Vagina (tissue), 2 donors: ENCODE measurements around the gene TMEM237. TPM values are rescaled to one million over a fixed set of nuclear protein-coding genes. Genes with fewer than 3 reads are reported as not detected.

Experiments
- DNase-seq, 2 donors: peaks; one replicate each; pipeline ENCODE4 v3.0.0-alpha.2; 2017; ENCODE audit errors: extremely low spot score in 2 of 2
- H3K27ac ChIP-seq: fragments of 200-600 bp; sonication (generic); one replicate; pipeline ENCODE4 v1.5.1; 2019
- H3K27me3 ChIP-seq: fragments of 200-600 bp; sonication (generic); one replicate; pipeline ENCODE4 v1.5.1; 2019
- H3K36me3 ChIP-seq, 2 donors: fragments of 200-600 bp; sonication (generic); one replicate each; pipeline ENCODE4 v1.5.1; 2017 to 2019
- H3K4me1 ChIP-seq: fragments of 200-600 bp; sonication (generic); one replicate; pipeline ENCODE4 v1.5.1; 2019
- H3K4me3 ChIP-seq, 2 donors: fragments of 200-600 bp; sonication (generic); 1 replicate in 1 of 2; 2 replicates in 1 of 2; pipeline ENCODE4 v1.5.1; 2016 to 2019
- H3K9me3 ChIP-seq: fragments of 200-600 bp; sonication (generic); one replicate; pipeline ENCODE4 v1.5.1; 2019
- CTCF ChIP-seq, 3 experiments: fragments of 450-650 bp in 2 of 3; fragments of 200-600 bp in 1 of 3; sonication (generic) in 1 of 3; IDR thresholded peaks; one replicate each; pipeline ENCODE4 v1.5.1; 2017 to 2019; ENCODE audit warnings: antibody characterized with exemption in 3 of 3, mild to moderate bottlenecking in 2 of 3, moderate library complexity in 2 of 3
- POLR2A ChIP-seq, 2 donors: fragments of 450-650 bp; IDR thresholded peaks; one replicate each; pipeline ENCODE4 v1.6.1; 2017; ENCODE audit warnings: antibody characterized with exemption in 2 of 2, mild to moderate bottlenecking in 2 of 2, moderate library complexity in 2 of 2
- POLR2AphosphoS5 ChIP-seq, 2 donors: sonication (generic); formaldehyde crosslinking; IDR thresholded peaks; one replicate each; pipeline ENCODE4 v1.9.0; 2017; ENCODE audit warnings: antibody characterized with exemption in 2 of 2, mild to moderate bottlenecking in 2 of 2, low read depth in 1 of 2; ENCODE audit not compliant: insufficient read depth in 1 of 2
- intact Hi-C: fragments of 100-400 bp; cut with DNase I; formaldehyde crosslinking; loops from one replicate; pipeline ENCODE4 v1.15.1; 2023
- total RNA-seq: library from RNA; depleted of rRNA; stranded (reverse); fragments of >200 nt; gene quantifications from one replicate; pipeline ENCODE4 v1.2.3, GENCODE V29; 2016

Gene TMEM237
- total RNA-seq, 1 donor from 2014 or later = 29.5 TPM

- H3K4me1 ChIP-seq = no peaks in the 10 kb centered on the region
- DNase-seq = no peak
- H3K27ac ChIP-seq = peak overlapping the region; percentile 93
- no peaks in the 10 kb centered on the region for H3K27me3 ChIP-seq
- intact Hi-C loops = no loop called here
- no peaks in the 10 kb centered on the region for H3K36me3 ChIP-seq
- peak overlapping the region; percentile 66 to 78 for H3K4me3 ChIP-seq
- TF ChIP-seq POLR2AphosphoS5 (IDR thresholded peaks at IDR 0.05; ENCODE audit: insufficient read depth in 1 of 2, low read depth in 1 of 2) = peak in 1 of 2 donors; percentile 42
- no peak for TF ChIP-seq POLR2A (IDR thresholded peaks at IDR 0.05)
- H3K9me3 ChIP-seq = no peaks in the 10 kb centered on the region
Measured at GRCh38 chr2:201644001-201644400, 698 bp upstream of the TMEM237 start.

- no peak for DNase-seq
Measured at GRCh38 chr2:201642579-201643215, 606 bp downstream of the TMEM237 start.

GRCh38 chr2:201642086-201642578 lies 1.2 kb downstream of the TMEM237 start:
- intact Hi-C loops = no loop called here
- Histone ChIP-seq H3K4me1 (no peaks in the 10 kb centered on the region), H3K27me3 (no peaks in the 10 kb centered on the region), H3K36me3 (peaks cover 0 to 4% of the 10 kb centered on the region in 2 donors), H3K27ac (peak overlapping the region; percentile 93), H3K4me3 (peak overlapping the region; percentile 66 to 78), H3K9me3 (no peaks in the 10 kb centered on the region)
- TF ChIP-seq CTCF (IDR thresholded peaks at IDR 0.05) = no peak
- no peak for TF ChIP-seq POLR2A (IDR thresholded peaks at IDR 0.05)
- TF ChIP-seq POLR2AphosphoS5 (IDR thresholded peaks at IDR 0.05; ENCODE audit: insufficient read depth in 1 of 2, low read depth in 1 of 2) = no peak
- DNase-seq = no peak

More at GRCh38 chr2:201642579-201643215, 606 bp downstream of the TMEM237 start:
- Histone ChIP-seq H3K9me3 (no peaks in the 10 kb centered on the region), H3K4me3 (peak overlapping the region; percentile 66 to 78), H3K27me3 (no peaks in the 10 kb centered on the region), H3K36me3 (peaks cover 0 to 4% of the 10 kb centered on the region in 2 donors), H3K4me1 (no peaks in the 10 kb centered on the region), H3K27ac (peak overlapping the region; percentile 93)
- peak in 1 of 2 donors; percentile 93 for TF ChIP-seq POLR2AphosphoS5 (IDR thresholded peaks at IDR 0.05; ENCODE audit: insufficient read depth in 1 of 2, low read depth in 1 of 2)
- no peak for TF ChIP-seq CTCF (IDR thresholded peaks at IDR 0.05)
- TF ChIP-seq POLR2A (IDR thresholded peaks at IDR 0.05) = peak in 1 of 2 donors; percentile 85
- intact Hi-C loops = no loop called here

GRCh38 chr2:201639205-201639604 lies 4.1 kb downstream of the TMEM237 start:
- Histone ChIP-seq H3K4me3 (no peak overlapping the region), H3K9me3 (no peaks in the 10 kb centered on the region), H3K4me1 (no peaks in the 10 kb centered on the region), H3K27me3 (no peaks in the 10 kb centered on the region), H3K27ac (no peak overlapping the region), H3K36me3 (peaks cover 0 to 5% of the 10 kb centered on the region in 2 donors)
- intact Hi-C loops = no loop called here
- TF ChIP-seq POLR2A (IDR thresholded peaks at IDR 0.05) (no peak), CTCF (IDR thresholded peaks at IDR 0.05) (no peak), POLR2AphosphoS5 (IDR thresholded peaks at IDR 0.05; ENCODE audit: insufficient read depth in 1 of 2, low read depth in 1 of 2) (no peak)
- DNase-seq = no peak

- no peak for DNase-seq
- Histone ChIP-seq H3K4me1 (no peaks in the 10 kb centered on the region), H3K27me3 (no peaks in the 10 kb centered on the region), H3K4me3 (no peak overlapping the region), H3K27ac (no peak overlapping the region), H3K9me3 (no peaks in the 10 kb centered on the region), H3K36me3 (peaks cover 0 to 11% of the 10 kb centered on the region in 2 donors)
- intact Hi-C loops = no loop called here
- TF ChIP-seq POLR2A (IDR thresholded peaks at IDR 0.05) = no peak
- TF ChIP-seq CTCF (IDR thresholded peaks at IDR 0.05) = no peak
- TF ChIP-seq POLR2AphosphoS5 (IDR thresholded peaks at IDR 0.05; ENCODE audit: insufficient read depth in 1 of 2, low read depth in 1 of 2) = no peak
Measured at GRCh38 chr2:201638326-201638725, 5.0 kb downstream of the TMEM237 start.
